ENCODE results near the gene KRT39.

- TF ChIP-seq POLR2A (IDR thresholded peaks at IDR 0.05) (no peak), CTCF (IDR thresholded peaks at IDR 0.05) (no peak)
Measured at GRCh38 chr17:40996829-40997228, 30.1 kb upstream of the KRT39 start.

All from body of pancreas (tissue), 4 donors.